MM.1S (cell line): ENCODE data around the gene ADM5.

ENCODE experiments used
- DNase-seq: peaks from one replicate; pipeline ENCODE4 v3.0.0-alpha.2; 2015
- H2AFZ ChIP-seq: fragments of 300-600 bp; sonication (generic); 2 replicates; pipeline ENCODE4 v1.6.0; 2016; ENCODE audit warnings: antibody characterized with exemption, low read length
- H3F3A ChIP-seq: fragments of 300-600 bp; sonication (generic); 2 replicates; pipeline ENCODE4 v1.6.1; 2016; ENCODE audit warnings: mild to moderate bottlenecking, antibody characterized with exemption, low read length, moderate library complexity, mixed read lengths; ENCODE audit not compliant: insufficient read depth
- H3K27ac ChIP-seq: fragments of 300-600 bp; sonication (generic); 2 replicates; pipeline ENCODE4 v1.5.1; 2016; ENCODE audit warnings: mild to moderate bottlenecking, low read length
- H3K27me3 ChIP-seq: fragments of 300-600 bp; sonication (generic); replicated peaks from 2 replicates; pipeline ENCODE4 v1.6.0; 2016; ENCODE audit warnings: low read length; ENCODE audit not compliant: insufficient read depth
- H3K36me3 ChIP-seq: fragments of 300-600 bp; sonication (generic); replicated peaks from 2 replicates; pipeline ENCODE4 v1.6.1; 2016; ENCODE audit warnings: mild to moderate bottlenecking, low read length, mixed read lengths; ENCODE audit not compliant: insufficient read depth
- H3K4me1 ChIP-seq: fragments of 300-600 bp; sonication (generic); 2 replicates; pipeline ENCODE4 v1.6.1; 2016; ENCODE audit warnings: low read length, mixed read lengths
- H3K4me2 ChIP-seq: fragments of 300-600 bp; sonication (generic); 2 replicates; pipeline ENCODE4 v1.6.0; 2016; ENCODE audit warnings: low read depth, low read length
- H3K4me3 ChIP-seq: fragments of 300-600 bp; sonication (generic); 2 replicates; pipeline ENCODE4 v1.5.1; 2016; ENCODE audit warnings: low read length, mixed read lengths
- H3K79me2 ChIP-seq: fragments of 300-600 bp; sonication (generic); 2 replicates; pipeline ENCODE4 v1.6.1; 2016; ENCODE audit warnings: mixed run types, low read length, mixed read lengths
- H3K9ac ChIP-seq: fragments of 300-600 bp; sonication (generic); 2 replicates; pipeline ENCODE4 v1.6.1; 2016; ENCODE audit warnings: low read length, mixed read lengths
- H3K9me2 ChIP-seq: fragments of 300-600 bp; sonication (generic); replicated peaks from 2 replicates; pipeline ENCODE4 v1.6.1; 2016; ENCODE audit warnings: mild to moderate bottlenecking, low read length, mixed read lengths; ENCODE audit not compliant: insufficient read depth
- H3K9me3 ChIP-seq: fragments of 300-600 bp; sonication (generic); replicated peaks from 2 replicates; pipeline ENCODE4 v1.6.1; 2016; ENCODE audit warnings: mild to moderate bottlenecking, low read length, mixed read lengths; ENCODE audit not compliant: insufficient read depth
- H4K20me1 ChIP-seq: fragments of 300-600 bp; sonication (generic); 2 replicates; pipeline ENCODE4 v1.6.1; 2016; ENCODE audit warnings: mild to moderate bottlenecking, low read length, moderate library complexity, mixed read lengths; ENCODE audit not compliant: insufficient read depth
- CTCF ChIP-seq: fragments of 300-600 bp; sonication (generic); IDR thresholded peaks from 2 replicates; pipeline ENCODE4 v1.5.1; 2016; ENCODE audit warnings: antibody characterized with exemption, low read length, mixed read lengths
- EZH2 ChIP-seq: fragments of 300-600 bp; sonication (generic); optimal IDR thresholded peaks from 2 replicates; pipeline ENCODE3; 2017; ENCODE audit warnings: low read depth, mild to moderate bottlenecking, antibody characterized with exemption, low read length, mixed read lengths
- EZH2phosphoT487 ChIP-seq: fragments of 300-600 bp; sonication (generic); IDR thresholded peaks from 2 replicates; pipeline ENCODE4 v1.6.1; 2018; ENCODE audit warnings: antibody characterized with exemption, low read length

ADM5 gene

GRCh38 chr19:49712397-49712859, 23.0 kb downstream of the ADM5 start:
- Histone ChIP-seq H3K9me2 (no peaks in the 10 kb centered on the region), H3K79me2 (no peaks in the 10 kb centered on the region), H3F3A (no peaks in the 10 kb centered on the region), H4K20me1 (no peaks in the 10 kb centered on the region), H3K4me3 (no peak overlapping the region), H3K4me2 (no peak overlapping the region), H3K4me1 (no peaks in the 10 kb centered on the region), H3K9me3 (no peaks in the 10 kb centered on the region), H3K27ac (no peak overlapping the region), H3K27me3 (peaks cover 38% of the 10 kb centered on the region), H3K36me3 (no peaks in the 10 kb centered on the region), H3K9ac (no peak overlapping the region), H2AFZ (no peak overlapping the region)
- DNase-seq: no peak
- TF ChIP-seq EZH2phosphoT487 (no peak), EZH2 (no peak), CTCF (no peak)

GRCh38 chr19:49713236-49713845, 23.9 kb downstream of the ADM5 start:
- Histone ChIP-seq H3K4me3 (no peak overlapping the region), H2AFZ (no peak overlapping the region), H3K27me3 (peaks cover 31% of the 10 kb centered on the region), H3K4me1 (no peaks in the 10 kb centered on the region), H3K9me3 (no peaks in the 10 kb centered on the region), H3K27ac (no peak overlapping the region), H4K20me1 (no peaks in the 10 kb centered on the region), H3K36me3 (no peaks in the 10 kb centered on the region), H3K79me2 (no peaks in the 10 kb centered on the region), H3F3A (no peaks in the 10 kb centered on the region), H3K9me2 (no peaks in the 10 kb centered on the region), H3K4me2 (no peak overlapping the region), H3K9ac (no peak overlapping the region)
- no peak for DNase-seq
- TF ChIP-seq CTCF (no peak), EZH2phosphoT487 (no peak), EZH2 (no peak)

- Histone ChIP-seq H3F3A (no peaks in the 10 kb centered on the region), H3K9me3 (no peaks in the 10 kb centered on the region), H2AFZ (no peak overlapping the region), H3K9me2 (no peaks in the 10 kb centered on the region), H3K4me3 (no peak overlapping the region), H3K36me3 (no peaks in the 10 kb centered on the region), H3K4me2 (no peak overlapping the region), H3K27ac (no peak overlapping the region), H3K4me1 (no peaks in the 10 kb centered on the region), H3K27me3 (peaks cover 14% of the 10 kb centered on the region), H3K9ac (no peak overlapping the region), H3K79me2 (no peaks in the 10 kb centered on the region), H4K20me1 (no peaks in the 10 kb centered on the region)
- no peak for TF ChIP-seq EZH2
- no peak for TF ChIP-seq EZH2phosphoT487
- TF ChIP-seq CTCF: no peak
- DNase-seq: no peak
Measured at GRCh38 chr19:49716154-49716553, 26.8 kb downstream of the ADM5 start.
